Stimulated activated CD8-positive, alpha-beta memory T cell treated with anti-CD3 and anti-CD28 coated beads, Interleukin-12 subunit alpha, Interleukin-12 subunit beta, amount 100 ng/mL, for 24 hours (primary cell): Measurements from ENCODE around the gene TAMALIN.
A peak's percentile ranks its signal among the peaks of the same experiment; 100 is the strongest.

ENCODE experiments used
- DNase-seq: peaks from one replicate; pipeline ENCODE4 v3.0.0-alpha.2; 2020; ENCODE audit errors: extremely low read depth

Gene TAMALIN

GRCh38 chr12:52037248-52037861 is 30.6 kb downstream of the TAMALIN start:
- DNase-seq = no peak

- DNase-seq = no peak
These were observed 31.7 kb downstream of the TAMALIN start for GRCh38 chr12:52038447-52038846.

GRCh38 chr12:52041035-52041434 is 34.3 kb downstream of the TAMALIN start:
- no peak for DNase-seq

GRCh38 chr12:52041695-52042123 is 35.0 kb downstream of the TAMALIN start:
- no peak for DNase-seq

- no peak for DNase-seq
These were observed 36.1 kb downstream of the TAMALIN start for GRCh38 chr12:52042706-52043385.

GRCh38 chr12:52043386-52044212 is 36.9 kb downstream of the TAMALIN start:
- DNase-seq = no peak

GRCh38 chr12:52044292-52044983 is 37.7 kb downstream of the TAMALIN start:
- DNase-seq = no peak

- no peak for DNase-seq
These were observed 39.1 kb downstream of the TAMALIN start for GRCh38 chr12:52045794-52046199.

- DNase-seq = no peak
These were observed 40.1 kb downstream of the TAMALIN start for GRCh38 chr12:52046859-52047258.

- no peak for DNase-seq
These were observed 42.5 kb downstream of the TAMALIN start for GRCh38 chr12:52049286-52049685.

GRCh38 chr12:52049688-52050087 is 42.9 kb downstream of the TAMALIN start:
- no peak for DNase-seq

- no peak for DNase-seq
These were observed 43.5 kb downstream of the TAMALIN start for GRCh38 chr12:52050116-52050757.

- DNase-seq = peak; percentile 98
These were observed 44.2 kb downstream of the TAMALIN start, which contains the start of gene NR4A1 for GRCh38 chr12:52050758-52051541. NR4A1 (plus strand) TSS chr12:52051442; CDS start chr12:52054329, 2,887 bp downstream.

- DNase-seq = no peak
These were observed 45.9 kb downstream of the TAMALIN start for GRCh38 chr12:52052468-52053186.

- DNase-seq = no peak
These were observed 46.9 kb downstream of the TAMALIN start for GRCh38 chr12:52053536-52054209.

GRCh38 chr12:52054231-52054832 is 47.6 kb downstream of the TAMALIN start:
- no peak for DNase-seq

GRCh38 chr12:52054833-52055730 is 48.3 kb downstream of the TAMALIN start:
- DNase-seq = no peak
